ENCODE data around the gene FHAD1.
A peak's percentile ranks its signal among the peaks of the same experiment; 100 is the strongest.

The FHAD1 gene

GRCh38 chr1:15332525-15332924, 85.5 kb downstream of the FHAD1 start:
- Histone ChIP-seq H3K4ac (ENCODE audit: low read length) (no peak overlapping the region), H2AK5ac (ENCODE audit: low read depth, low read length) (no peak overlapping the region), H2BK5ac (ENCODE audit: low read length) (no peak overlapping the region), H3K4me2 (ENCODE audit: insufficient read depth, low read length, poor library complexity, severe bottlenecking) (no peak overlapping the region), H4K8ac (ENCODE audit: low read depth, low read length) (no peak overlapping the region), H2AFZ (ENCODE audit: low read length) (no peak overlapping the region), H2BK12ac (ENCODE audit: low read length) (no peak overlapping the region), H4K91ac (ENCODE audit: low read depth, low read length, poor library complexity) (no peak overlapping the region), H3K4me1 (ENCODE audit: control insufficient read depth in 2 of 2, insufficient read depth in 1 of 2, low read depth in 1 of 2, low read length in 2 of 2) (peaks cover 5 to 6% of the 10 kb centered on the region in 2 donors), H3K27me3 (ENCODE audit: control insufficient read depth in 3 of 3, insufficient read depth in 3 of 3, low read depth in 1 of 3, low read length in 3 of 3) (peaks cover 0 to 17% (median 0%) of the 10 kb centered on the region in 3 experiments), H3K9me3 (replicated peaks in 1 of 2; ENCODE audit: control insufficient read depth in 2 of 2, insufficient read depth in 1 of 2, low read depth in 1 of 2, low read length in 2 of 2) (peaks cover 0 to 3% of the 10 kb centered on the region in 2 donors), H3K18ac (ENCODE audit: low read length) (no peak overlapping the region), H3K23ac (ENCODE audit: low read depth, low read length, poor library complexity) (no peak overlapping the region), H3K79me1 (ENCODE audit: low read depth, low read length) (no peaks in the 10 kb centered on the region), H3K9ac (ENCODE audit: low read depth, low read length, poor library complexity) (no peak overlapping the region), H3K14ac (ENCODE audit: low read length) (no peak overlapping the region), H3K27ac (replicated peaks; ENCODE audit: low read length) (no peak overlapping the region), H3K4me3 (ENCODE audit: low read length in 2 of 2) (no peak overlapping the region), H2BK15ac (ENCODE audit: low read length) (no peak overlapping the region), H2BK120ac (ENCODE audit: low read depth, low read length) (no peak overlapping the region), H3K36me3 (replicated peaks in 1 of 2; ENCODE audit: control insufficient read depth in 2 of 2, insufficient read depth in 2 of 2, low read length in 2 of 2) (no peaks in the 10 kb centered on the region)
- no CpG with 5 or more reads among the region's 4 CpGs for WGBS, 2 donors (ENCODE audit: extremely low coverage in 2 of 2, insufficient read length in 2 of 2, insufficient replicate concordance in 1 of 2)
- DNase-seq (ENCODE audit: low spot score) = no peak

GRCh38 chr1:15332952-15333715, 86.1 kb downstream of the FHAD1 start:
- no peak overlapping the region for H3K4me3 ChIP-seq (ENCODE audit: low read length in 2 of 2)
- H3K18ac ChIP-seq (ENCODE audit: low read length) = no peak overlapping the region
- no peak overlapping the region for H4K8ac ChIP-seq (ENCODE audit: low read depth, low read length)
- H3K4me1 ChIP-seq (ENCODE audit: control insufficient read depth in 2 of 2, insufficient read depth in 1 of 2, low read depth in 1 of 2, low read length in 2 of 2) = peaks cover 5 to 6% of the 10 kb centered on the region in 2 donors
- no peak overlapping the region for H3K4me2 ChIP-seq (ENCODE audit: insufficient read depth, low read length, poor library complexity, severe bottlenecking)
- H3K23ac ChIP-seq (ENCODE audit: low read depth, low read length, poor library complexity) = no peak overlapping the region
- H2BK12ac ChIP-seq (ENCODE audit: low read length) = no peak overlapping the region
- no peak overlapping the region for H2BK5ac ChIP-seq (ENCODE audit: low read length)
- no peak overlapping the region for H2BK15ac ChIP-seq (ENCODE audit: low read length)
- no peak overlapping the region for H3K14ac ChIP-seq (ENCODE audit: low read length)
- no peak for DNase-seq (ENCODE audit: low spot score)
- no peak overlapping the region for H2BK120ac ChIP-seq (ENCODE audit: low read depth, low read length)
- H3K27me3 ChIP-seq (ENCODE audit: control insufficient read depth in 3 of 3, insufficient read depth in 3 of 3, low read depth in 1 of 3, low read length in 3 of 3) = peaks cover 0 to 13% (median 0%) of the 10 kb centered on the region in 3 experiments
- H3K27ac ChIP-seq (replicated peaks; ENCODE audit: low read length) = no peak overlapping the region
- no peak overlapping the region for H2AFZ ChIP-seq (ENCODE audit: low read length)
- H3K9ac ChIP-seq (ENCODE audit: low read depth, low read length, poor library complexity) = no peak overlapping the region
- H3K9me3 ChIP-seq (replicated peaks in 1 of 2; ENCODE audit: control insufficient read depth in 2 of 2, insufficient read depth in 1 of 2, low read depth in 1 of 2, low read length in 2 of 2) = peaks cover under 1 to 3% of the 10 kb centered on the region in 2 donors
- no peak overlapping the region for H4K91ac ChIP-seq (ENCODE audit: low read depth, low read length, poor library complexity)
- no peak overlapping the region for H2AK5ac ChIP-seq (ENCODE audit: low read depth, low read length)
- no peaks in the 10 kb centered on the region for H3K79me1 ChIP-seq (ENCODE audit: low read depth, low read length)
- no peaks in the 10 kb centered on the region for H3K36me3 ChIP-seq (replicated peaks in 1 of 2; ENCODE audit: control insufficient read depth in 2 of 2, insufficient read depth in 2 of 2, low read length in 2 of 2)
- H3K4ac ChIP-seq (ENCODE audit: low read length) = no peak overlapping the region
- 100% methylated on average over 1 of the region's 11 CpGs; no CpG with 5 or more reads in 1 of the 2 donors for whole genome bisulfite sequencing, 2 donors (ENCODE audit: extremely low coverage in 2 of 2, insufficient read length in 2 of 2, insufficient replicate concordance in 1 of 2)

GRCh38 chr1:15334995-15335394, 88.0 kb downstream of the FHAD1 start:
- Histone ChIP-seq H3K9ac (ENCODE audit: low read depth, low read length, poor library complexity) (no peak overlapping the region), H3K4ac (ENCODE audit: low read length) (no peak overlapping the region), H4K91ac (ENCODE audit: low read depth, low read length, poor library complexity) (no peak overlapping the region), H3K18ac (ENCODE audit: low read length) (peak overlapping the region; percentile 19), H3K4me2 (ENCODE audit: insufficient read depth, low read length, poor library complexity, severe bottlenecking) (no peak overlapping the region), H3K27me3 (ENCODE audit: control insufficient read depth in 3 of 3, insufficient read depth in 3 of 3, low read depth in 1 of 3, low read length in 3 of 3) (peaks cover 0 to 7% (median 0%) of the 10 kb centered on the region in 3 experiments), H2BK15ac (ENCODE audit: low read length) (no peak overlapping the region), H3K4me3 (ENCODE audit: low read length in 2 of 2) (no peak overlapping the region), H2AK5ac (ENCODE audit: low read depth, low read length) (no peak overlapping the region), H4K8ac (ENCODE audit: low read depth, low read length) (no peak overlapping the region), H3K9me3 (replicated peaks in 1 of 2; ENCODE audit: control insufficient read depth in 2 of 2, insufficient read depth in 1 of 2, low read depth in 1 of 2, low read length in 2 of 2) (peaks cover 1 to 8% of the 10 kb centered on the region in 2 donors), H3K4me1 (ENCODE audit: control insufficient read depth in 2 of 2, insufficient read depth in 1 of 2, low read depth in 1 of 2, low read length in 2 of 2) (peaks cover 0 to 3% of the 10 kb centered on the region in 2 donors), H3K14ac (ENCODE audit: low read length) (no peak overlapping the region), H2AFZ (ENCODE audit: low read length) (no peak overlapping the region), H2BK12ac (ENCODE audit: low read length) (no peak overlapping the region), H3K23ac (ENCODE audit: low read depth, low read length, poor library complexity) (no peak overlapping the region), H3K79me1 (ENCODE audit: low read depth, low read length) (no peaks in the 10 kb centered on the region), H3K27ac (replicated peaks; ENCODE audit: low read length) (no peak overlapping the region), H3K36me3 (replicated peaks in 1 of 2; ENCODE audit: control insufficient read depth in 2 of 2, insufficient read depth in 2 of 2, low read length in 2 of 2) (no peaks in the 10 kb centered on the region), H2BK120ac (ENCODE audit: low read depth, low read length) (no peak overlapping the region), H2BK5ac (ENCODE audit: low read length) (no peak overlapping the region)
- WGBS, 2 donors (ENCODE audit: extremely low coverage in 2 of 2, insufficient read length in 2 of 2, insufficient replicate concordance in 1 of 2) = no CpG with 5 or more reads among the region's 10 CpGs
- no peak for DNase-seq (ENCODE audit: low spot score)

GRCh38 chr1:15336866-15337265, 89.8 kb downstream of the FHAD1 start:
- no peak overlapping the region for H2AFZ ChIP-seq (ENCODE audit: low read length)
- no peak overlapping the region for H2BK15ac ChIP-seq (ENCODE audit: low read length)
- H2AK5ac ChIP-seq (ENCODE audit: low read depth, low read length) = no peak overlapping the region
- WGBS, 2 donors (ENCODE audit: extremely low coverage in 2 of 2, insufficient read length in 2 of 2, insufficient replicate concordance in 1 of 2) = no CpG with 5 or more reads among the region's 7 CpGs
- DNase-seq (ENCODE audit: low spot score) = no peak
- no peak overlapping the region for H2BK12ac ChIP-seq (ENCODE audit: low read length)
- no peak overlapping the region for H4K8ac ChIP-seq (ENCODE audit: low read depth, low read length)
- no peaks in the 10 kb centered on the region for H3K79me1 ChIP-seq (ENCODE audit: low read depth, low read length)
- peak overlapping the region; percentile 49 for H3K23ac ChIP-seq (ENCODE audit: low read depth, low read length, poor library complexity)
- H3K9me3 ChIP-seq (replicated peaks in 1 of 2; ENCODE audit: control insufficient read depth in 2 of 2, insufficient read depth in 1 of 2, low read depth in 1 of 2, low read length in 2 of 2) = peaks cover 1 to 8% of the 10 kb centered on the region in 2 donors
- no peak overlapping the region for H2BK120ac ChIP-seq (ENCODE audit: low read depth, low read length)
- H3K36me3 ChIP-seq (replicated peaks in 1 of 2; ENCODE audit: control insufficient read depth in 2 of 2, insufficient read depth in 2 of 2, low read length in 2 of 2) = no peaks in the 10 kb centered on the region
- H3K4me1 ChIP-seq (ENCODE audit: control insufficient read depth in 2 of 2, insufficient read depth in 1 of 2, low read depth in 1 of 2, low read length in 2 of 2) = peaks cover 0 to 3% of the 10 kb centered on the region in 2 donors
- H2BK5ac ChIP-seq (ENCODE audit: low read length) = no peak overlapping the region
- H3K27ac ChIP-seq (replicated peaks; ENCODE audit: low read length) = no peak overlapping the region
- H3K14ac ChIP-seq (ENCODE audit: low read length) = no peak overlapping the region
- H4K91ac ChIP-seq (ENCODE audit: low read depth, low read length, poor library complexity) = no peak overlapping the region
- no peak overlapping the region for H3K4me3 ChIP-seq (ENCODE audit: low read length in 2 of 2)
- peaks cover 0 to 7% (median 0%) of the 10 kb centered on the region in 3 experiments for H3K27me3 ChIP-seq (ENCODE audit: control insufficient read depth in 3 of 3, insufficient read depth in 3 of 3, low read depth in 1 of 3, low read length in 3 of 3)
- no peak overlapping the region for H3K4me2 ChIP-seq (ENCODE audit: insufficient read depth, low read length, poor library complexity, severe bottlenecking)
- no peak overlapping the region for H3K4ac ChIP-seq (ENCODE audit: low read length)
- no peak overlapping the region for H3K9ac ChIP-seq (ENCODE audit: low read depth, low read length, poor library complexity)
- H3K18ac ChIP-seq (ENCODE audit: low read length) = peak overlapping the region; percentile 42
